Measurements from ENCODE around the gene MINPP1.

GRCh38 chr10:87518937-87519336 lies 14.2 kb downstream of the MINPP1 start:
- no peak for TF ChIP-seq POLR2AphosphoS5 (IDR thresholded peaks at IDR 0.05; ENCODE audit: borderline replicate concordance, low read depth, low read length)
- no peak for TF ChIP-seq FOXP2 (optimal IDR thresholded peaks at IDR 0.05; ENCODE audit: control extremely low read depth, extremely low read length, insufficient read depth)
